Gastroesophageal sphincter (tissue), 4 donors: ENCODE measurements around the gene NT5DC1. TPM values are rescaled to one million over a fixed set of nuclear protein-coding genes. Genes with fewer than 3 reads are reported as not detected.

Experiments
- ATAC-seq: fragments of 150-250 bp; one replicate; pipeline ENCODE4 v1.9.1; 2016; ENCODE audit warnings: mild to moderate bottlenecking, moderate library complexity
- H3K27ac ChIP-seq, 4 donors: fragments of 200-600 bp; sonication (generic) in 3 of 4; 1 replicate in 3 of 4; 2 replicates in 1 of 4; pipeline ENCODE4 v1.5.1; 2016 to 2019
- H3K27me3 ChIP-seq: fragments of 200-600 bp; sonication (generic); one replicate; pipeline ENCODE4 v1.5.1; 2019
- H3K36me3 ChIP-seq, 2 donors: fragments of 200-600 bp; sonication (generic); one replicate each; pipeline ENCODE4 v1.5.1; 2019; ENCODE audit warnings: control low read depth in 1 of 2
- H3K4me1 ChIP-seq, 3 donors: fragments of 200-600 bp; sonication (generic); 1 replicate in 2 of 3; 2 replicates in 1 of 3; pipeline ENCODE4 v1.5.1; 2016 to 2019; ENCODE audit warnings: control low read depth in 2 of 3
- H3K4me3 ChIP-seq, 2 donors: fragments of 200-600 bp; sonication (generic); one replicate each; pipeline ENCODE4 v1.5.1; 2019; ENCODE audit warnings: mild to moderate bottlenecking in 1 of 2, moderate library complexity in 1 of 2
- H3K9me3 ChIP-seq, 3 donors: fragments of 200-600 bp; sonication (generic); one replicate each; pipeline ENCODE4 v1.5.1; 2017 to 2019; ENCODE audit warnings: control low read depth in 2 of 3
- EP300 ChIP-seq: sonication (generic); formaldehyde crosslinking; IDR thresholded peaks from one replicate; pipeline ENCODE4 v1.6.1; 2017; ENCODE audit warnings: antibody characterized with exemption, mild to moderate bottlenecking
- POLR2A ChIP-seq, 2 donors: fragments of 450-650 bp; IDR thresholded peaks; one replicate each; pipeline ENCODE4 v1.6.1; 2017; ENCODE audit warnings: antibody characterized with exemption in 2 of 2, mild to moderate bottlenecking in 2 of 2, moderate library complexity in 1 of 2
- POLR2AphosphoS5 ChIP-seq: sonication (generic); formaldehyde crosslinking; IDR thresholded peaks from one replicate; pipeline ENCODE4 v1.6.1; 2017; ENCODE audit warnings: antibody characterized with exemption
- WGBS, 2 donors: methylation state at CpG; one replicate each; pipeline ENCODE4 v1.1.5; 2018; ENCODE audit warnings: low coverage in 1 of 2; 5-methylcytosine and 5-hydroxymethylcytosine counted together
- total RNA-seq, 4 donors: library from RNA; depleted of rRNA; stranded (reverse); fragments of >200 nt; gene quantifications; one replicate each; pipeline ENCODE4 v1.1.0, GENCODE V29; 2016
- TF ChIP-seq, protein P1 (sequence below), 4 experiments: fragments of 200-600 bp in 2 of 4; fragments of 450-650 bp in 2 of 4; sonication (generic) in 1 of 4; IDR thresholded peaks; one replicate each; pipeline ENCODE4 v1.5.1; 2017 to 2019; ENCODE audit warnings: antibody characterized with exemption in 4 of 4, mild to moderate bottlenecking in 2 of 4, moderate library complexity in 2 of 4

Gene NT5DC1
- total RNA-seq, result 10 to 100 TPM in 2 of 4 donors, 1 to 10 TPM in 2; 7.1 to 17.4 (median 12.6) TPM

DNA sequence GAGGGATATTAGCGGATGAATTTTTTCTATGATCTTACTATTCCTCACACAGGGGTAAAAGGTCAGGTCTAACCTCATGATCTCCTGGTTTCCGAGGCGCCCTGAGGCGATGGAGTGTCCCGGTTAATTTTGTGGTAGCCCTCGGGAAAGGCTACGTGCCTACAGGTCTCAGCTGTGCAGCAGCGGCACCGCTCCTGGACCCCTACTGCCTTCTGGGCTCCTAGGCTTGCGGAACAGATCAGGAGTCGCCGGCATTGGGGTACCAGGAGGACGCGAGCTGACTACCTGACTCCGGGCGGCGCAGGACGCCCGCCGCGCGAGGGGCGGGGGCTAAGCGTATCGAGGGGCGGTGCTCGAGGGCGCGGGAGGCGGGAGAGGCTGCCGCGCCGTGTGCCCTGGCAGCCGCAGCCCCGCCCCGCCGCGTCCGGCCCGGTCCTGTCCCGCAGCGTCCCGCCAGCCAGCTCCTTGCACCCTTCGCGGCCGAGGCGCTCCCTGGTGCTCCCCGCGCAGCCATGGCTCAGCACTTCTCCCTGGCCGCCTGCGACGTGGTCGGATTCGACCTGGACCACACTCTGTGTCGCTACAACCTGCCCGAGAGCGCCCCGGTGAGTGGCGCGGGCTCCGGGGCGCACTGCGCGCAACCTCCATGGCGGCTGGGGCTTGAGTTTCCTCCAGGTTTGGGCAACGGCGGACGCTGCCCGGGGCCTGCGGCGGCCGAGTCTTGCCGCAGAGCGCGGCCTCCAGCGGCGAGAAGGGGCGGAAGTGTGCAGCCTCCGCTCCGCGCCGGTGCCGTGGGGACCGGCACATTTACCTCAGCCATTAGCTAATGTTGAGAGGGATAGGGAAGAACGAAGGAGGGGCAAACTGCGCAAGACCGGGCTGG is at the start of gene NT5DC1:
Gene NT5DC1, plus strand, starts transcription at position 435 of the 883 bp plus-strand sequence. Its CDS starts 78 bp downstream, at position 513.
- 0% methylated on average over 5 to 7 of the region's 87 CpGs for WGBS, 2 donors
- Histone ChIP-seq H3K27me3 (no peaks in the 10 kb centered on the region), H3K36me3 (no peaks in the 10 kb centered on the region), H3K4me3 (peak within 1 kb of the TSS; percentile 76 to 81), H3K4me1 (peaks cover 0 to 51% (median 3%) of the 10 kb centered on the region in 3 donors), H3K27ac (peak within 1 kb of the TSS; percentile 91 to 96 (median 92)), H3K9me3 (peaks cover 0 to 11% (median 0%) of the 10 kb centered on the region in 3 donors)
- ATAC-seq, result peak; percentile 98
- TF ChIP-seq, protein P1, sequence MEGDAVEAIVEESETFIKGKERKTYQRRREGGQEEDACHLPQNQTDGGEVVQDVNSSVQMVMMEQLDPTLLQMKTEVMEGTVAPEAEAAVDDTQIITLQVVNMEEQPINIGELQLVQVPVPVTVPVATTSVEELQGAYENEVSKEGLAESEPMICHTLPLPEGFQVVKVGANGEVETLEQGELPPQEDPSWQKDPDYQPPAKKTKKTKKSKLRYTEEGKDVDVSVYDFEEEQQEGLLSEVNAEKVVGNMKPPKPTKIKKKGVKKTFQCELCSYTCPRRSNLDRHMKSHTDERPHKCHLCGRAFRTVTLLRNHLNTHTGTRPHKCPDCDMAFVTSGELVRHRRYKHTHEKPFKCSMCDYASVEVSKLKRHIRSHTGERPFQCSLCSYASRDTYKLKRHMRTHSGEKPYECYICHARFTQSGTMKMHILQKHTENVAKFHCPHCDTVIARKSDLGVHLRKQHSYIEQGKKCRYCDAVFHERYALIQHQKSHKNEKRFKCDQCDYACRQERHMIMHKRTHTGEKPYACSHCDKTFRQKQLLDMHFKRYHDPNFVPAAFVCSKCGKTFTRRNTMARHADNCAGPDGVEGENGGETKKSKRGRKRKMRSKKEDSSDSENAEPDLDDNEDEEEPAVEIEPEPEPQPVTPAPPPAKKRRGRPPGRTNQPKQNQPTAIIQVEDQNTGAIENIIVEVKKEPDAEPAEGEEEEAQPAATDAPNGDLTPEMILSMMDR (IDR thresholded peaks at IDR 0.05), result peak in 3 of 4 experiments; percentile 46 to 51 (median 48)
- TF ChIP-seq POLR2AphosphoS5 (peak; percentile 47), POLR2A (IDR thresholded peaks at IDR 0.05) (peak; percentile 66 to 77), EP300 (no peak)

DNA sequence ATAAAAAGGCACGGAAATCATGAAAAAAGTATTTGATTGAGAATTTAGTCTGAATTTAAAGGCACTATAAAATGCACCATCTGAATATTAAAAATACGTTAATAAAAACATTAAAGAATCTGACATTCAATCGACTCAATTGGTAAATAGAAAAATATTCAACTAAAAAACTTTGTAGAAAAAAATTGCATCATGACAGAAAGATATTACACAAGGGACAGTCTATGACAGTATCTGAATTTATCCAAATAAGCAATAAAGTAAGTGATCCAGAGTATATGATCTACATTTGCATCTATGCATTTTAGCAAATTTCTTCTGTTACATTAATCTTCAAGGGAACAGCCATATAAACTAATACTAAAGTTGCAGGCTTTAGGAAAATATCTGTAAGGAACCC is 49.4 kb upstream of the NT5DC1 start:
- ATAC-seq, result no peak
- TF ChIP-seq EP300 (no peak), POLR2AphosphoS5 (no peak)
- Histone ChIP-seq H3K4me1 (no peaks in the 10 kb centered on the region), H3K4me3 (no peak overlapping the region), H3K27ac (no peak overlapping the region), H3K27me3 (no peaks in the 10 kb centered on the region), H3K9me3 (no peaks in the 10 kb centered on the region), H3K36me3 (no peaks in the 10 kb centered on the region)
- WGBS, 2 donors, result 94 to 97% methylated on average over 3 of the region's 3 CpGs

DNA sequence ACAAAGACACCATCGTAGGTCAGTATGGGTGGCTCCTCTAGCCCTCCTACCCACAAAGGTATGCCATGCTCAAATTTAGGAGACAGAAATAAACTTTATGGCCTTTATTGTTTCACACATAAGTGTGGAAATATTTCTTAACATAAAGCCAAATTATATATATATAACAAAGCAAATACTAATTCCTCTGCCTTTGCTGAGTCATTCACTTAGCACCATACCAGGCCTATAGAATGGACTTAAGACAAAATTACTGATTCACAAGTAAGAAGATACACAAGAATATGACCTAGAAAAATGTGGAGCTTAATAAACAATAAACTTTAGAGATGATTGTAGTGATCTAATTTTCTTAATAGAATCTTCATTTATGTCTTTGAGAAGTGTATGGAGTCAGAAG is 45.1 kb upstream of the NT5DC1 start:
- no peak for ATAC-seq
- TF ChIP-seq, protein P1 (IDR thresholded peaks at IDR 0.05), result no peak
- no peak for TF ChIP-seq POLR2A (IDR thresholded peaks at IDR 0.05)
- no peak for TF ChIP-seq EP300
- no peak for TF ChIP-seq POLR2AphosphoS5
- no peaks in the 10 kb centered on the region for H3K27me3 ChIP-seq
- no peaks in the 10 kb centered on the region for H3K9me3 ChIP-seq
- H3K4me1 ChIP-seq, result peaks cover 0 to 10% (median 0%) of the 10 kb centered on the region in 3 donors
- no peak overlapping the region for H3K27ac ChIP-seq
- WGBS, 2 donors, result 96 to 100% methylated on average over 1 of the region's 1 CpG
- no peak overlapping the region for H3K4me3 ChIP-seq
- H3K36me3 ChIP-seq, result no peaks in the 10 kb centered on the region

DNA sequence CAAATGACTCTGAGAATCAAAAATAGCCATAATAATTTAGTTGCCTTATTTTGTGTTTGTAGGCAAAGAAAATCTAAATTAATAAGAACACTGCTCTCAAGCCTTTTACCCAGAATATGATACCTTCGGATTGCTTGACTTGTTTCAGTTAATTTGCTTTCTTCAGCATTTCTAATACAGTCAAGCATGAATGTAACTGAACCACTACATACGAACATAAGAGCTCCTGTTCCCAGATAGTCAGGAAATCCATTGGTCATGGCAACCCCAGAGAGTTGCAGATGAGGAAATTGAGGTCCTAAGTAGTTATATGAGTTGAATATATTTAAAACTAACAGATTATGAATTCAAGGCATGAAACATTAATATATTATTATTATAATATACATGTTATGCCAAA is 42.9 kb upstream of the NT5DC1 start:
- Histone ChIP-seq H3K9me3 (no peaks in the 10 kb centered on the region), H3K27ac (no peak overlapping the region), H3K4me1 (peaks cover 0 to 25% (median 0%) of the 10 kb centered on the region in 3 donors), H3K4me3 (no peak overlapping the region), H3K36me3 (no peaks in the 10 kb centered on the region), H3K27me3 (no peaks in the 10 kb centered on the region)
- no peak for ATAC-seq
- no peak for TF ChIP-seq POLR2AphosphoS5
- no peak for TF ChIP-seq EP300
- WGBS, 2 donors, result 81 to 82% methylated on average over 2 of the region's 2 CpGs

DNA sequence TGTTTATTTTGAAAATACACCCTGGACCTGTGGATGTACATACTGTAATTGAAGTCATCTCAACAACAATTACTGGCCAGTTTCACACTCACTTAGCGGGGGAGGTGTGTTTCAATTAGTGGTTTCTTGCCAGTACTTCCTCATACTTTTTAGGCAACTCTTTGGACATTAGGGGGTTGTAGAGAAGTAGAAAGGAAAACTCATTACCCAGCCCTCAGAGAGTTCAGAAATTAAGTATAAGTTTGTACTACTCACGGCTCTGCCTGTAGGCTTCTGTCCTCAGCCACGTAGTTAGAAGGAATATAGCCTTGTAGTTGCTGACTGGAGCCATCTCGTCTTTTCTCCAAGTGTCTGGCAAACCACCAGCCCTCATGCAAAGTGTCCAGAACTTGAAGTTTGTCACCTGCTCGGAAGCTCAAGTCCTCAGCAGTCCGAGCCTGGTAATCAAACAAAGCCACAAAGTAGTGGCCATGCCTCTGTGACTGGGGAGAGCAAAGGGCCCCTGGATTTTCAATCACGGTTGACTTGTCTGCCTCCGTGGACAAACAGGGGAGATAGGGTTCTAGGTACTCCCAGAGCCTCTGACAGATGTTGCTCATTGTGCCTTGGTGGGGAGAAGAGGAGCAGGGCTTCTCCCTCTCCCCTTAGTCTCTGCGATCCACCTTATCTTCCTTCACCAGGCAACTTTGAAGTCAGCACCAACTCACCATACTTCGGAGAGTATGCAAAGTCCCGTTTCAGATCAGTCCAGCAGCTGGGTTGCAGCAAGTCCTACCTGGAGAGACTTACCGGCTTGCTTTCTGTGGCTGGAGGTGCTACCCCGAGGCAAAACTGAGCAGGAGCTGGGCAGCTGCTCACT is 40.7 kb upstream of the NT5DC1 start:
- TF ChIP-seq POLR2AphosphoS5, result no peak
- TF ChIP-seq EP300, result no peak
- TF ChIP-seq POLR2A (IDR thresholded peaks at IDR 0.05), result no peak
- TF ChIP-seq, protein P1 (IDR thresholded peaks at IDR 0.05), result no peak
- no peaks in the 10 kb centered on the region for H3K9me3 ChIP-seq
- WGBS, 2 donors, result 53 to 56% methylated on average over 4 to 11 of the region's 13 CpGs
- peak; percentile 29 for ATAC-seq
- peaks cover 0 to 25% (median 0%) of the 10 kb centered on the region in 3 donors for H3K4me1 ChIP-seq
- H3K27ac ChIP-seq, result peak overlapping the region in 2 of 4 donors; percentile 57 to 69
- H3K36me3 ChIP-seq, result no peaks in the 10 kb centered on the region
- peak overlapping the region; percentile 1 to 36 for H3K4me3 ChIP-seq
- no peaks in the 10 kb centered on the region for H3K27me3 ChIP-seq
